GM23338 (cell line): ENCODE results near the gene TNFSF8. TPM values are rescaled to one million over a fixed set of nuclear protein-coding genes. Genes with fewer than 3 reads are reported as not detected.

Source experiments
- ATAC-seq: fragments of 200-7000 bp; cut with Tn5 transposase; 3 replicates; pipeline ENCODE4 v1.9.1; 2020
- DNase-seq: peaks from one replicate; pipeline ENCODE4 v3.0.0-alpha.2; 2015; ENCODE audit warnings: low spot score
- H2AFZ ChIP-seq: fragments of 200-600 bp; sonication (generic); 2 replicates; pipeline ENCODE4 v1.8.0; 2016; ENCODE audit warnings: antibody characterized with exemption, mild to moderate bottlenecking, moderate library complexity
- H3F3A ChIP-seq: fragments of 200-600 bp; sonication (generic); replicated peaks from 2 replicates; pipeline ENCODE4 v1.8.0; 2017; ENCODE audit warnings: antibody characterized with exemption, mixed run types, low read depth
- H3K27ac ChIP-seq: fragments of 200-600 bp; sonication (generic); 2 replicates; pipeline ENCODE4 v1.6.1; 2016; ENCODE audit warnings: low read depth
- H3K27me3 ChIP-seq: fragments of 200-600 bp; sonication (generic); 2 replicates; pipeline ENCODE4 v1.8.0; 2016; ENCODE audit warnings: mild to moderate bottlenecking, mixed run types, moderate library complexity; ENCODE audit not compliant: insufficient read depth
- H3K36me3 ChIP-seq: fragments of 200-600 bp; sonication (generic); 2 replicates; pipeline ENCODE4 v1.8.0; 2016; ENCODE audit warnings: mild to moderate bottlenecking; ENCODE audit not compliant: insufficient read depth
- H3K4me1 ChIP-seq: fragments of 200-600 bp; sonication (generic); 2 replicates; pipeline ENCODE4 v1.8.0; 2016; ENCODE audit warnings: mild to moderate bottlenecking, moderate library complexity; ENCODE audit not compliant: insufficient read depth
- H3K4me2 ChIP-seq: fragments of 200-600 bp; sonication (generic); 2 replicates; pipeline ENCODE4 v1.7.1; 2017; ENCODE audit warnings: mixed run types
- H3K4me3 ChIP-seq: fragments of 200-600 bp; sonication (generic); 2 replicates; pipeline ENCODE4 v1.6.1; 2016; ENCODE audit warnings: mixed run types
- H3K79me2 ChIP-seq: fragments of 200-600 bp; sonication (generic); replicated peaks from 2 replicates; pipeline ENCODE4 v1.8.0; 2017; ENCODE audit warnings: mild to moderate bottlenecking; ENCODE audit not compliant: insufficient read depth
- H3K9me2 ChIP-seq: fragments of 200-600 bp; sonication (generic); 2 replicates; pipeline ENCODE4 v1.8.0; 2017; ENCODE audit not compliant: insufficient read depth
- H4K20me1 ChIP-seq: fragments of 200-600 bp; sonication (generic); replicated peaks from 2 replicates; pipeline ENCODE4 v1.8.0; 2017; ENCODE audit warnings: mild to moderate bottlenecking; ENCODE audit not compliant: insufficient read depth
- H3K27ac Mint-ChIP-seq: 2 replicates; pipeline ENCODE4 v1.8.0; 2020; ENCODE audit warnings: inconsistent platforms, mild to moderate bottlenecking, moderate library complexity, mixed read lengths
- H3K27me3 Mint-ChIP-seq: 3 replicates; pipeline ENCODE4 v1.8.0; 2022; ENCODE audit warnings: low read depth, mild to moderate bottlenecking, moderate library complexity, mixed read lengths, inconsistent platforms; ENCODE audit not compliant: insufficient read depth, poor library complexity
- H3K36me3 Mint-ChIP-seq: 3 replicates; pipeline ENCODE4 v1.8.0; 2021; ENCODE audit warnings: low read depth, mild to moderate bottlenecking, inconsistent platforms, moderate library complexity, mixed read lengths
- H3K4me1 Mint-ChIP-seq: 3 replicates; pipeline ENCODE4 v1.8.0; 2020; ENCODE audit warnings: mild to moderate bottlenecking, inconsistent platforms, mixed read lengths
- H3K4me3 Mint-ChIP-seq: 3 replicates; pipeline ENCODE4 v1.8.0; 2021; ENCODE audit warnings: moderate library complexity, mild to moderate bottlenecking, inconsistent platforms, mixed read lengths
- H3K9me3 Mint-ChIP-seq: 3 replicates; pipeline ENCODE4 v1.8.0; 2020; ENCODE audit warnings: moderate library complexity, mild to moderate bottlenecking, inconsistent platforms, mixed read lengths
- CREB1 ChIP-seq: fragments of 250-450 bp; sonication (Bioruptor Pico); IDR thresholded peaks from 2 replicates; pipeline ENCODE4 v1.5.0; 2020; ENCODE audit warnings: low read depth, mild to moderate bottlenecking, moderate library complexity
- EZH2phosphoT487 ChIP-seq: fragments of 200-600 bp; sonication (generic); IDR thresholded peaks from one replicate; pipeline ENCODE4 v1.8.1; 2018; ENCODE audit warnings: antibody characterized with exemption; ENCODE audit not compliant: unreplicated experiment
- NANOG ChIP-seq: IDR thresholded peaks from 2 replicates; pipeline ENCODE4 v1.6.1; 2016; ENCODE audit warnings: antibody characterized with exemption, borderline replicate concordance
- polyA plus RNA-seq: library from polyadenylated mRNA; unstranded; fragments of >200 nt; fragmentation: Nextera tagmentation; extraction: Ambion mirVana; gene quantifications from 2 replicates; pipeline ENCODE4 v1.2.1, GENCODE V29; 2016
- total RNA-seq: library from RNA; depleted of rRNA; stranded (reverse); fragments of >200 nt; shearing (Covaris generic); gene quantifications from 2 replicates; pipeline ENCODE4 v1.2.3, GENCODE V29; 2014
- TF ChIP-seq, protein P1 (sequence below): fragments of 250-450 bp; sonication (Bioruptor Pico); IDR thresholded peaks from 2 replicates; pipeline ENCODE4 v1.5.0; 2020; ENCODE audit warnings: mild to moderate bottlenecking, moderate library complexity
- TF ChIP-seq, protein P2 (sequence below): IDR thresholded peaks from one replicate; pipeline ENCODE4 v1.6.1; 2018; ENCODE audit warnings: antibody characterized with exemption; ENCODE audit not compliant: unreplicated experiment
- TF ChIP-seq, protein P3 (sequence below), 2 experiments: fragments of 200-600 bp in 1 of 2; sonication (generic) in 1 of 2; conservative IDR thresholded peaks; 2 replicates each; pipeline versions ENCODE4 v1.5.1 to v1.6.1; 2016 to 2017; ENCODE audit warnings: antibody characterized with exemption in 2 of 2, low read depth in 2 of 2, mild to moderate bottlenecking in 2 of 2, moderate library complexity in 1 of 2

Gene TNFSF8
- total and polyA plus RNA-seq, 2 experiments from 2014 or later = not detected

DNA sequence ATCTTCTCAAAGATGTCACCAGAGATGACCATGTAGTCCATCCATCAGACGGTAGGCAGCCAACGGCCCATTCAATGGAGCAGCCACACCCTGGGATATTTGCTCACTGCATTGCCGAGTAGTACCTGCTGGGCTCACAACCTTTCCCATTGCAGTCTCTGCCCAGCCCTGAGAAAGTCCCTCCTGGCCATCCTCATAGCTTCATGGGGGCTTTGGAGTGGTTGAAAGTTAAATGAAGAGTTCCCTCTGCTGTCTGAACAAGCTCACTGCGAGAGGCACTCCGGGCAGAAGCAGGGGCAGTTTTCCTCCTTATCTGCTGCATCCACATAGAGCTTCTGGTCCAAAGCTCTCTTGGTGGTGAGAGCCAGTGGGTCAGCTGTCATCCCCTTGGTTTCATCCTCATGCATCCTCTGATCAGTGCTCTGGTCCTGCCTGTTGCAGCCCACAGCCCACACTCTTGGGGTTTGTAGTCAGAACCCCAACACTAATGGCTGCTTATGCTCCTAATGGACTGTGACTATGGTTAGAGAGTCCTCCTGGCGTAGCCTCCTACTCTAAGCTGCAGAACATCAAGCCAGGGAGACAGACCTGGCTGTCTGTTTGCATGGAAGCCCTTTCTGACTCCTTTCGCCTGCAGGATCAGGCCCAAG, 23.3 kb downstream of the TNFSF8 start:
- Histone ChIP-seq H3K27ac (no peak overlapping the region), H3K36me3 (no peaks in the 10 kb centered on the region), H3K4me2 (no peak overlapping the region), H3F3A (no peaks in the 10 kb centered on the region), H2AFZ (no peak overlapping the region), H4K20me1 (no peaks in the 10 kb centered on the region), H3K9me2 (no peaks in the 10 kb centered on the region), H3K4me3 (no peak overlapping the region), H3K79me2 (no peaks in the 10 kb centered on the region), H3K27me3 (no peaks in the 10 kb centered on the region), H3K4me1 (peaks cover 11% of the 10 kb centered on the region; the same call in 1 of the 2 replicates)
- Mint-ChIP-seq H3K9me3 (no peaks in the 10 kb centered on the region), H3K27me3 (peaks cover 4% of the 10 kb centered on the region), H3K36me3 (no peaks in the 10 kb centered on the region), H3K27ac (no peak overlapping the region), H3K4me1 (peaks cover 8% of the 10 kb centered on the region), H3K4me3 (no peak overlapping the region)
- no peak for TF ChIP-seq CREB1 (CRISPR knock-in tag)
- TF ChIP-seq, protein P1, sequence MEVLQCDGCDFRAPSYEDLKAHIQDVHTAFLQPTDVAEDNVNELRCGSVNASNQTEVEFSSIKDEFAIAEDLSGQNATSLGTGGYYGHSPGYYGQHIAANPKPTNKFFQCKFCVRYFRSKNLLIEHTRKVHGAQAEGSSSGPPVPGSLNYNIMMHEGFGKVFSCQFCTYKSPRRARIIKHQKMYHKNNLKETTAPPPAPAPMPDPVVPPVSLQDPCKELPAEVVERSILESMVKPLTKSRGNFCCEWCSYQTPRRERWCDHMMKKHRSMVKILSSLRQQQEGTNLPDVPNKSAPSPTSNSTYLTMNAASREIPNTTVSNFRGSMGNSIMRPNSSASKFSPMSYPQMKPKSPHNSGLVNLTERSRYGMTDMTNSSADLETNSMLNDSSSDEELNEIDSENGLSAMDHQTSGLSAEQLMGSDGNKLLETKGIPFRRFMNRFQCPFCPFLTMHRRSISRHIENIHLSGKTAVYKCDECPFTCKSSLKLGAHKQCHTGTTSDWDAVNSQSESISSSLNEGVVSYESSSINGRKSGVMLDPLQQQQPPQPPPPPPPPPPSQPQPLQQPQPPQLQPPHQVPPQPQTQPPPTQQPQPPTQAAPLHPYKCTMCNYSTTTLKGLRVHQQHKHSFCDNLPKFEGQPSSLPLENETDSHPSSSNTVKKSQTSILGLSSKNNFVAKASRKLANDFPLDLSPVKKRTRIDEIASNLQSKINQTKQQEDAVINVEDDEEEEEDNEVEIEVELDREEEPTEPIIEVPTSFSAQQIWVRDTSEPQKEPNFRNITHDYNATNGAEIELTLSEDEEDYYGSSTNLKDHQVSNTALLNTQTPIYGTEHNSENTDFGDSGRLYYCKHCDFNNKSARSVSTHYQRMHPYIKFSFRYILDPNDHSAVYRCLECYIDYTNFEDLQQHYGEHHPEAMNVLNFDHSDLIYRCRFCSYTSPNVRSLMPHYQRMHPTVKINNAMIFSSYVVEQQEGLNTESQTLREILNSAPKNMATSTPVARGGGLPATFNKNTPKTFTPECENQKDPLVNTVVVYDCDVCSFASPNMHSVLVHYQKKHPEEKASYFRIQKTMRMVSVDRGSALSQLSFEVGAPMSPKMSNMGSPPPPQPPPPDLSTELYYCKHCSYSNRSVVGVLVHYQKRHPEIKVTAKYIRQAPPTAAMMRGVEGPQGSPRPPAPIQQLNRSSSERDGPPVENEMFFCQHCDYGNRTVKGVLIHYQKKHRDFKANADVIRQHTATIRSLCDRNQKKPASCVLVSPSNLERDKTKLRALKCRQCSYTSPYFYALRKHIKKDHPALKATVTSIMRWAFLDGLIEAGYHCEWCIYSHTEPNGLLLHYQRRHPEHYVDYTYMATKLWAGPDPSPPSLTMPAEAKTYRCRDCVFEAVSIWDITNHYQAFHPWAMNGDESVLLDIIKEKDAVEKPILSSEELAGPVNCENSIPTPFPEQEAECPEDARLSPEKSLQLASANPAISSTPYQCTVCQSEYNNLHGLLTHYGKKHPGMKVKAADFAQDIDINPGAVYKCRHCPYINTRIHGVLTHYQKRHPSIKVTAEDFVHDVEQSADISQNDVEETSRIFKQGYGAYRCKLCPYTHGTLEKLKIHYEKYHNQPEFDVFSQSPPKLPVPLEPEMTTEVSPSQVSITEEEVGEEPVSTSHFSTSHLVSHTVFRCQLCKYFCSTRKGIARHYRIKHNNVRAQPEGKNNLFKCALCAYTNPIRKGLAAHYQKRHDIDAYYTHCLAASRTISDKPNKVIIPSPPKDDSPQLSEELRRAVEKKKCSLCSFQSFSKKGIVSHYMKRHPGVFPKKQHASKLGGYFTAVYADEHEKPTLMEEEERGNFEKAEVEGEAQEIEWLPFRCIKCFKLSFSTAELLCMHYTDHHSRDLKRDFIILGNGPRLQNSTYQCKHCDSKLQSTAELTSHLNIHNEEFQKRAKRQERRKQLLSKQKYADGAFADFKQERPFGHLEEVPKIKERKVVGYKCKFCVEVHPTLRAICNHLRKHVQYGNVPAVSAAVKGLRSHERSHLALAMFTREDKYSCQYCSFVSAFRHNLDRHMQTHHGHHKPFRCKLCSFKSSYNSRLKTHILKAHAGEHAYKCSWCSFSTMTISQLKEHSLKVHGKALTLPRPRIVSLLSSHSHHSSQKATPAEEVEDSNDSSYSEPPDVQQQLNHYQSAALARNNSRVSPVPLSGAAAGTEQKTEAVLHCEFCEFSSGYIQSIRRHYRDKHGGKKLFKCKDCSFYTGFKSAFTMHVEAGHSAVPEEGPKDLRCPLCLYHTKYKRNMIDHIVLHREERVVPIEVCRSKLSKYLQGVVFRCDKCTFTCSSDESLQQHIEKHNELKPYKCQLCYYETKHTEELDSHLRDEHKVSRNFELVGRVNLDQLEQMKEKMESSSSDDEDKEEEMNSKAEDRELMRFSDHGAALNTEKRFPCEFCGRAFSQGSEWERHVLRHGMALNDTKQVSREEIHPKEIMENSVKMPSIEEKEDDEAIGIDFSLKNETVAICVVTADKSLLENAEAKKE (CRISPR knock-in tag) = peak; percentile 55
- TF ChIP-seq, protein P2, sequence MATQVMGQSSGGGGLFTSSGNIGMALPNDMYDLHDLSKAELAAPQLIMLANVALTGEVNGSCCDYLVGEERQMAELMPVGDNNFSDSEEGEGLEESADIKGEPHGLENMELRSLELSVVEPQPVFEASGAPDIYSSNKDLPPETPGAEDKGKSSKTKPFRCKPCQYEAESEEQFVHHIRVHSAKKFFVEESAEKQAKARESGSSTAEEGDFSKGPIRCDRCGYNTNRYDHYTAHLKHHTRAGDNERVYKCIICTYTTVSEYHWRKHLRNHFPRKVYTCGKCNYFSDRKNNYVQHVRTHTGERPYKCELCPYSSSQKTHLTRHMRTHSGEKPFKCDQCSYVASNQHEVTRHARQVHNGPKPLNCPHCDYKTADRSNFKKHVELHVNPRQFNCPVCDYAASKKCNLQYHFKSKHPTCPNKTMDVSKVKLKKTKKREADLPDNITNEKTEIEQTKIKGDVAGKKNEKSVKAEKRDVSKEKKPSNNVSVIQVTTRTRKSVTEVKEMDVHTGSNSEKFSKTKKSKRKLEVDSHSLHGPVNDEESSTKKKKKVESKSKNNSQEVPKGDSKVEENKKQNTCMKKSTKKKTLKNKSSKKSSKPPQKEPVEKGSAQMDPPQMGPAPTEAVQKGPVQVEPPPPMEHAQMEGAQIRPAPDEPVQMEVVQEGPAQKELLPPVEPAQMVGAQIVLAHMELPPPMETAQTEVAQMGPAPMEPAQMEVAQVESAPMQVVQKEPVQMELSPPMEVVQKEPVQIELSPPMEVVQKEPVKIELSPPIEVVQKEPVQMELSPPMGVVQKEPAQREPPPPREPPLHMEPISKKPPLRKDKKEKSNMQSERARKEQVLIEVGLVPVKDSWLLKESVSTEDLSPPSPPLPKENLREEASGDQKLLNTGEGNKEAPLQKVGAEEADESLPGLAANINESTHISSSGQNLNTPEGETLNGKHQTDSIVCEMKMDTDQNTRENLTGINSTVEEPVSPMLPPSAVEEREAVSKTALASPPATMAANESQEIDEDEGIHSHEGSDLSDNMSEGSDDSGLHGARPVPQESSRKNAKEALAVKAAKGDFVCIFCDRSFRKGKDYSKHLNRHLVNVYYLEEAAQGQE = no peak
- TF ChIP-seq, protein P3, sequence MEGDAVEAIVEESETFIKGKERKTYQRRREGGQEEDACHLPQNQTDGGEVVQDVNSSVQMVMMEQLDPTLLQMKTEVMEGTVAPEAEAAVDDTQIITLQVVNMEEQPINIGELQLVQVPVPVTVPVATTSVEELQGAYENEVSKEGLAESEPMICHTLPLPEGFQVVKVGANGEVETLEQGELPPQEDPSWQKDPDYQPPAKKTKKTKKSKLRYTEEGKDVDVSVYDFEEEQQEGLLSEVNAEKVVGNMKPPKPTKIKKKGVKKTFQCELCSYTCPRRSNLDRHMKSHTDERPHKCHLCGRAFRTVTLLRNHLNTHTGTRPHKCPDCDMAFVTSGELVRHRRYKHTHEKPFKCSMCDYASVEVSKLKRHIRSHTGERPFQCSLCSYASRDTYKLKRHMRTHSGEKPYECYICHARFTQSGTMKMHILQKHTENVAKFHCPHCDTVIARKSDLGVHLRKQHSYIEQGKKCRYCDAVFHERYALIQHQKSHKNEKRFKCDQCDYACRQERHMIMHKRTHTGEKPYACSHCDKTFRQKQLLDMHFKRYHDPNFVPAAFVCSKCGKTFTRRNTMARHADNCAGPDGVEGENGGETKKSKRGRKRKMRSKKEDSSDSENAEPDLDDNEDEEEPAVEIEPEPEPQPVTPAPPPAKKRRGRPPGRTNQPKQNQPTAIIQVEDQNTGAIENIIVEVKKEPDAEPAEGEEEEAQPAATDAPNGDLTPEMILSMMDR (conservative IDR thresholded peaks at IDR 0.05; ENCODE audit: low read depth in 2 of 2) = peak; percentile 81 to 90
- TF ChIP-seq EZH2phosphoT487 = no peak
- no peak for TF ChIP-seq NANOG
- ATAC-seq (peak; percentile 95), DNase-seq (peak; percentile 91)
